ENCODE measurements around the gene CPHXL.

Gene CPHXL

DNA sequence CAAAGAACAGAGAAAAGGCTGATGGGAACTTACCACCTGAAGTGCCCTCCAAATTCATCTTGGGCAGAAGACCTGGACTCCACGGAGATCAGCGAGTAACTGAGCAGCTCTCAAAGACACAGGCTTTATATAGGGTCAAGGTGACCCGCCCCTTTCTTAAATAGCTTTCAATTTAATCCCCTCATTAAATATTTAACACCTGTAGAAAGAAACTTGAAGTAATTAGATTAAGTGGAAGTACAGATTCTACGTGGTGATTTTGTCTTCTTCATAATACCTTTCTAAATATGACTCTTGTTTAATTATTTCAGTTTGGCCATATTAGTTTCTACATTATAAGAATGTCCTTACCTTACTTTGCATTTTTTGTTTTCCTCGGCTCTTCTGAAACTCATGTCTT lies 24.9 kb downstream of the CPHXL start, which contains the start of gene DUXB:
Gene DUXB, minus strand, starts transcription at position 101 of the 400 bp plus-strand sequence. Its CDS starts 43 bp downstream, at position 58.
- DNase-seq (ENCODE audit: low spot score) = no peak

DNA sequence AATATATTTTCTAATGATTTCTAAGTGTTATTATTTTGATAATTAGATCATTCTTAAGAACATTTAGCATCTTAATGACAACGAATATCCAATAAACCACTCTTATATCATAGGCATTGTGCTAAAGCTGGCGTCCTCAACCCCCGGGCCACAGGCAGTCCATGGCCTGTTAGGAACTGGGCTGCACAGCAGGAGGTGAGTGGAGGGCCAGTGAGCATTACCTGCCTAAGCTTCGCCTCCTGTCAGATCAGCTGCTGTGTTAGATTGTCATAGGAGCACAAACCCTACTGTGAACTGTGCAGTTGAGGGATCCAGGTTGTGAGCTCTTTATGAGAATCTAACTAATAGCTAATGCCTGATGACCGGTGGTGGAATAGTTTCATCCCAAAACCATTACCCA lies 28.7 kb downstream of the CPHXL start:
- no peak for DNase-seq (ENCODE audit: low spot score)

DNA sequence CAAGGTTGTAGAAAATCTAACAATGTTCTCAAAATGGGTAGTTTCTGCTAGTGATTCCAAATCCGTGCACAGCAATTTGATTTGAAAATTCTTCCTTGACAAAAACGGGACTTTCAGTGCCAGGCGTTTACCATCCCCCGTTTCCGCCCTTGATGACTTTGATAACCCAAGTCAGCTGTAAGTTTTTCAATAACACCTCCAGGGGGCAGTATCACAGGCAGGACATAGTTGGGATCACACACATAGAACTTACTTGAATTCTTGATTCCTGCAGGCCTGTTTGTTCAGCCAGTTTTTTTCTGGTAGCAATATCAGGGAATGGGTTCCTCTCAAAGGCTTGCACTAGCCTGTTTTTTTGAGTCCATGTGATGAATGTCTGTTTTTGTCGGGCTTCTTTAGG lies 30.6 kb downstream of the CPHXL start:
- no peak for DNase-seq (ENCODE audit: low spot score)

DNA sequence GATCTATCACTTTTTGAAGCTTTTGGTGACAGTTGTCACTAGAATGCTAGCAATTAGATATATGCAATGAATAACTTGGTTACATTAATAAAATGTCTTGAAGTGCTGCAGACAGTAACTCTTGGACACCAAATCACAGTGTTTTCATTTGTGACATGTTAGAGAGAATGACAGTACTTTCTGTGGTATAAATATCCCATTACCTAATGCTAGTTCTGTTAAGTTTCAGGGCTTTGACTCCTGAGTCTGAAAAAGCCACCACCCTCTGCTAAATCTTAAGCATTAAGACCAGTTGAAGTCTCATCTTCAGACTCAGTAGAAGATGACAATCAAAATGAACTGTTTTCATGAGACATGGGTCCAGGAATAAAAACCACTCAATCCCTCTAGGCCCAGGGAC lies 38.9 kb downstream of the CPHXL start:
- no peak for DNase-seq (ENCODE audit: low spot score)

DNA sequence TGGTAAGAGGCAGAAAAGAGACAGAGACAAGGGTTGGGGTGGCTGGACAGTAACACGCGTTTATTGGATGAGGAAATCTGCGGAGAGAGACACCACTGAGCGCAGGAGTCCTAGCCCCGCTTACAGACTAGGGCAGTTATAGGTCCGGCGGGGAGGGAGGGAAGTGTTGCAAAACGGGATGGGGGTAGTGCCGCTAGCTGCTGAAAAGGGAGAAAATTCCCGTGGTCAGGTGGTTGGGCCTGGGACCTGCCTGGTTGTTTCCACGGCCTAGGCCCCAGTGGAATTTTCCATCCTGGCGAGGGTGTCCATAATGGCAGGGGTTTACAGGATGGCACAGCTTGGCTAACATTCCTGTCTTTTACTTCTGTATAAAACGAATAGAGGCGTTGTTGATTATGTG lies 44.0 kb downstream of the CPHXL start:
- DNase-seq (ENCODE audit: low spot score) = no peak

DNA sequence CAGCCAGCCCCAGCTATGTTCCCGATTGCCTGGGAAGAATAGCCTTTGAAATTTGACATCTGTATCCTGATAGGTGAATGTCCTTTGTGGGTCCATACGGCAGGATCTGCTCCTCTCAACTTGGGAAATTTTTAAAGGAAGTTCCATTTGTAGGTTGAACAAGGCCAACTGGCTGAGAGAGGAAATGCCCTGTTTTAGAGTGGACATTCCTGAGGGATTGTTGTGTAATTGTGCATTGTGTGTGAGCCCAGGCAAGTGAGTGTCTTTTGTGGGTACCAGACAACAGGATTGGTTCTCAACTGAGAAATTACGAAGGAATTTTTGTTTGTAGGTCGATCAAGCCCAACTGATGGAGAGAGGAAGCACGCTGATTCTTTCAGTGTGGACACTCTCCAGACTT lies 46.9 kb downstream of the CPHXL start:
- no peak for DNase-seq (ENCODE audit: low spot score)

DNA sequence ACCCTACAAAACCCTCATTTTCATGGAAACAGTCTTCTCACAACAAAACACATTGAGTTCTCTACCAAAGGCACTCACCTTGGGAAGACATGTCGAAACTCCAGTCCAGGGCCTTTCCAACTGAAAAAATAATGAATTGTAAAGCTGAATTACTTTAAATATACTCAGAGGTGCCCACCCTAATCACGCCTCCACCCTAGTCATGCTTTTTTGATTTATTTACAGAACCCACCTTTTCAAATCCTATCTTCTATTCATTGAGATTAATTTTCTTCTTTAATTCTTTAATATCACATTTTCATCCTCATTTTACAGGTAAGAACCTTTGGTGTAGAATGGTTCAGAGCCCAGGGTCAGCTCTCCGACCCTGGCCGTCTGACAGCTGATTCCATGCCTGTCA lies 49.4 kb downstream of the CPHXL start, which contains the start of gene CPHXL2:
Gene CPHXL2, minus strand, starts transcription at position 101 of the 400 bp plus-strand sequence. Its CDS starts 10 bp downstream, at position 91.
- DNase-seq (ENCODE audit: low spot score) = no peak

DNA sequence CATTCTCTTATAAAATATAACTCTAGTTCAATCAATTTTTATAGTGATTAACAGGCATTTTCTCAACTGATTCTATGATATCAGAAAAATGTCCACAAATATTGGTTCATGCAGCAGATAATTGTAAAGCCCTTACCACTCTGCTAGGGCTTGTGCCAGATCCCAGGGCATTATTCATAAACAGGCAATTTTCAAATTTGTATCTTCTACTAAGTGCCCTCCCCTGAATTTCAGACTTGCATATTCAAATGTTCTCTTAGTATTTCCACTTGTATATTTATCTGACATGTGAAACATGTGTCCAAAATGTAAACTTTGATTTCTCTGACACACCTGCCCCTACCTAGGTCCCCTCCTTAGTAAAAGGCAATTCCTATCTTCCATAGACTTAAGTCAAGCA lies 58.8 kb downstream of the CPHXL start:
- DNase-seq (ENCODE audit: low spot score) = no peak

Data from CD4-positive, alpha-beta T cell treated with Interleukin-15 for 4 hours (primary cell).